Measurements from ENCODE around the gene CPD.

CPD gene

DNA sequence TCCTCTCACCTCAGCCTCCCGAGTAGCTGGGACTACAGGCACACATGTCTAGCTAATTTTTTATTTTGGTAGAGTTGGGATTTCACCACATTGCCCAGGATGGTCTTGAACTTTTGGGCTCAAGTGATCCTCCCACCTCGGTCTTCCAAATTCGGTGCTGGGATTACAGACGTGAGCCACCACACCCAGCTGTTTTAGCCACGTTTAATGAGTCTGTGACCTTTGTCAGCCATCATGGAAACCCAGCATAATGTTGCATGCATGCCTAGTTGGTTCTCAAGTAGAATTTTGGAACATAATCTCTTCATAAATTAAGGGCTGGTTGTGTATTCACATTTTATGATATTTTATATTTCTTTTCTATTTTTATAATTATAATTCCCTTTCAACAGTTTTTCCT, 140.4 kb downstream of the CPD start:
- no peak overlapping the region for H2AFZ ChIP-seq (ENCODE audit: low read depth, low read length, severe bottlenecking)
- no peak for TF ChIP-seq EZH2phosphoT487 (conservative IDR thresholded peaks at IDR 0.05; ENCODE audit: low read length)
- TF ChIP-seq, protein P1, sequence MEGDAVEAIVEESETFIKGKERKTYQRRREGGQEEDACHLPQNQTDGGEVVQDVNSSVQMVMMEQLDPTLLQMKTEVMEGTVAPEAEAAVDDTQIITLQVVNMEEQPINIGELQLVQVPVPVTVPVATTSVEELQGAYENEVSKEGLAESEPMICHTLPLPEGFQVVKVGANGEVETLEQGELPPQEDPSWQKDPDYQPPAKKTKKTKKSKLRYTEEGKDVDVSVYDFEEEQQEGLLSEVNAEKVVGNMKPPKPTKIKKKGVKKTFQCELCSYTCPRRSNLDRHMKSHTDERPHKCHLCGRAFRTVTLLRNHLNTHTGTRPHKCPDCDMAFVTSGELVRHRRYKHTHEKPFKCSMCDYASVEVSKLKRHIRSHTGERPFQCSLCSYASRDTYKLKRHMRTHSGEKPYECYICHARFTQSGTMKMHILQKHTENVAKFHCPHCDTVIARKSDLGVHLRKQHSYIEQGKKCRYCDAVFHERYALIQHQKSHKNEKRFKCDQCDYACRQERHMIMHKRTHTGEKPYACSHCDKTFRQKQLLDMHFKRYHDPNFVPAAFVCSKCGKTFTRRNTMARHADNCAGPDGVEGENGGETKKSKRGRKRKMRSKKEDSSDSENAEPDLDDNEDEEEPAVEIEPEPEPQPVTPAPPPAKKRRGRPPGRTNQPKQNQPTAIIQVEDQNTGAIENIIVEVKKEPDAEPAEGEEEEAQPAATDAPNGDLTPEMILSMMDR (IDR thresholded peaks at IDR 0.05; ENCODE audit: insufficient read depth, low read length, poor library complexity, severe bottlenecking): no peak
- H3K9me2 ChIP-seq (replicated peaks; ENCODE audit: insufficient read depth, low read length): no peaks in the 10 kb centered on the region
- H3K4me3 ChIP-seq (ENCODE audit: insufficient read depth, low read length, poor library complexity, severe bottlenecking): no peak overlapping the region
- no peaks in the 10 kb centered on the region for H3F3A ChIP-seq (ENCODE audit: insufficient read depth)
- no peak overlapping the region for H3K9ac ChIP-seq (ENCODE audit: low read length)
- no peaks in the 10 kb centered on the region for H3K79me2 ChIP-seq (ENCODE audit: insufficient read depth, low read length)
- peaks cover 17% of the 10 kb centered on the region; the same call in 1 of the 2 replicates for H3K36me3 ChIP-seq (ENCODE audit: low read length)
- no peaks in the 10 kb centered on the region for H3K27me3 ChIP-seq (ENCODE audit: low read length)
- no peak overlapping the region for H3K27ac ChIP-seq (ENCODE audit: low read depth, low read length)
- no peak overlapping the region for H3K4me2 ChIP-seq (ENCODE audit: low read depth, low read length, poor library complexity, severe bottlenecking)
- no peaks in the 10 kb centered on the region for H3K9me3 ChIP-seq (ENCODE audit: insufficient read depth, low read length)
- no peaks in the 10 kb centered on the region; the same call in 1 of the 2 replicates for H4K20me1 ChIP-seq (ENCODE audit: low read depth, low read length)
